ENCODE measurements around the gene MXD4.

The MXD4 gene

DNA sequence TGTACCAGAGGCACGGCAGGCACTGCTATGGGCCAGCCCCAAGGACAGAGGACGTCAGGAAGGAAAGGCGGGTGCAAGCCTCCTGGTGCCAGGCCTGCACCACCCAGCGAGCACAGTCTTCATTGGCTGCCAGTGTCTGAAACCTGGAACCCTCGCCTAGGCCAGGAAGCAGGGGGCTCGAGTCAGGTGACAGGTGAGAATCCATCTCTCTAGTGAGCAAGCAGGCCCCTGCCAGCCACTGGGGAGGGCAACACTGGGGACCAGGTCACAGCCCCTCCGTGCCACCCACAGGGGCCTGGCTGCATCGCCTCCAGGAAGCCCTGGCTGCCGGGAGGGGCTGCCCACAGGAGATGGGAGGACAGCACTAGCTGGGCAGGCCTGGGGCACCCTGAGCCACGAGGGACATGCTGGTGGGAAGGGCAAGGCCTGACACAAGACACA, 13.1 kb downstream of the MXD4 start:
- no peak for FAIRE-seq
- DNase-seq (ENCODE audit: insufficient read length, low spot score), result peak; percentile 18
- TF ChIP-seq POLR2AphosphoS5 (IDR thresholded peaks at IDR 0.05; ENCODE audit: low read depth, low read length) (no peak), SPI1 (IDR thresholded peaks at IDR 0.05; ENCODE audit: low read depth, low read length) (no peak), POLR2A (IDR thresholded peaks at IDR 0.05; ENCODE audit: low read depth, low read length) (no peak), POU2F2 (IDR thresholded peaks at IDR 0.05; ENCODE audit: low read depth, low read length) (no peak), PAX5 (IDR thresholded peaks at IDR 0.05; ENCODE audit: insufficient read depth, low read length, severe bottlenecking) (no peak), TAF1 (IDR thresholded peaks at IDR 0.05; ENCODE audit: low read depth, low read length) (no peak)

DNA sequence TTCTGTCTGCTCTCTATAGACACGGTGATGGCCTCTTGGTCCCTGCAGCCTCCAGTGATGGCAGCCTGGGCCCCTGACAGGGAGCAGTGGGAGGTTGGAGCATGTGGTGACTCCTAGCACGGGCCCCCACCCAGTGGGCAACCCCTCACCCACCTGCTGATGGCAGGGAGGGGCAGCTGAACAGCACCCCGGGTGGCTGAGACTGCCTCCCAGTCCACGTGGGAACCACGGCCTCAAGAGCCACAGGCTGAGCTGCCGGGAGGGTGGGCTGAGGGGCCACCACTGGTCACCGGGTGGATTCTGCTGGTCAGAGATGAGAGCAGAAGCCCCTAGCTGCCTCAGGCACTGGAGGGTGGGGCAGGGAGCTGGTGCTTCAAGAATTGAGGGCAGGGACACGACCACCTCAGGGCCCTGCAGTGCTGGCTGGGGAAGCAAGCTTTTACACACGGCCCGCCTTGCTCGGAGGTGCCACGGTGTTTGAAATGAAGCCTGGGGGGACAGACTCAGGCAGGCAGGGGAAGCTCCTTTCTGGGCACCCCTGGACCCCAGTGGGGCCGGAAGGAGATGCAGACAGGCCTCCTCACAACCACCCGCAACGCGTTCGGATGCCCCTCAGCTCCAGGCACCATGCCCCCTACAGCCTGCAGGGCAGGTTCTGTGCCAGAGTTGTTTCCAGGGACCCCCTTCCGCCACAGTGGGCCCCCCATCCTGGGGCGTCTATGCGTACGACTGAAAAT, 13.7 kb downstream of the MXD4 start:
- peak; percentile 11 for DNase-seq (ENCODE audit: insufficient read length, low spot score)
- TF ChIP-seq POU2F2 (IDR thresholded peaks at IDR 0.05; ENCODE audit: low read depth, low read length) (no peak), POLR2A (IDR thresholded peaks at IDR 0.05; ENCODE audit: low read depth, low read length) (0 out of 2 replicates have a peak, but pooled peaks have one; percentile 26)
- no peak for FAIRE-seq

DNA sequence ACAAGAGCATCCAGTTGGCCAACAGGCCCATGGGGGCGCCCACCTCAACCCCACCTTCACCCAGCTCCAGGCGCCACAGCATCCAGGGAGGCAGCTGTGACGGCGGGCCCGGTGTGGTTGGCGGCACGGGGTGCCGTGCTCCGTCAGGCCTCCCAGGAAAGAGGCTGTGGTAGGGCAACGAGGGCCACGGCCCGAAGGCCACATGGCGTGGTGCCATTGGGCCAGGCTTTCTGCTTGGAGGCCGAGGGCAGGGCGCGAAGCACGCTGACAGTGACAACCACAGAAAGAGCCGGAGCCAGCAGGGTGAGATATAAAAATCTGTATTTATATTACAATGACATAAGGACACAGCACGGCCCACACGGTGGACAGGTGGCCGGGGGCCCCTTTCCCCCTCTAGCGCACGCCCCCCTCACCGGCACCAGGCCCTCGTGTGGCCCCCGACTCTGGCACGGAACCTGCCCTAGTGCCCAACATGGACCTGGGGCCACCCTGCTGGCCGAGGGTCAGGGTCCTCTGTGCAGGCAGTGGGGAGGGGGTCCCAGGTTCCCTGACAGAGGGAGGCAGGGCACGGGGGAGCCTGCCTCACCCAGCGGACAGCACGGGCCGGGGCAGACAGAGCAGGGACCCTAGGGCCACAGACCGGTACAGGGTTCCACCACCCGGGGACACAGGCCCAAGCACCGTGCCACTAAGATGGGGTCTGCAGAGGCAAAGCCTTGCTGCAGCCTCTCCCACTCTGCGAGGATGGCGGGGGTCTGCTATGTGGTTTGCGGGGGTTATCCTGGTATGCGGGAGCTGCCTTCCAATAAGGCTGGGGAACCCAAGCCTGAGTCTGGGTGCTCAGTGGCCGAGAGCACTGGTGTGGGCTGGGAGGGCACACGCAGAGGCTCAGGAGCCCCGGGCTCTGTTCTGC, 14.5 kb downstream of the MXD4 start:
- FAIRE-seq (no peak), DNase-seq (ENCODE audit: insufficient read length, low spot score) (peak; percentile 8)
- TF ChIP-seq POLR2AphosphoS5 (IDR thresholded peaks at IDR 0.05; ENCODE audit: low read depth, low read length), result no peak
- no peak for TF ChIP-seq TAF1 (IDR thresholded peaks at IDR 0.05; ENCODE audit: low read depth, low read length)
- no peak for TF ChIP-seq PAX5 (IDR thresholded peaks at IDR 0.05; ENCODE audit: insufficient read depth, low read length, severe bottlenecking)
- no peak for TF ChIP-seq POLR2A (IDR thresholded peaks at IDR 0.05; ENCODE audit: low read depth, low read length)
- TF ChIP-seq SPI1 (IDR thresholded peaks at IDR 0.05; ENCODE audit: low read depth, low read length), result no peak
- no peak for TF ChIP-seq POU2F2 (IDR thresholded peaks at IDR 0.05; ENCODE audit: low read depth, low read length)

DNA sequence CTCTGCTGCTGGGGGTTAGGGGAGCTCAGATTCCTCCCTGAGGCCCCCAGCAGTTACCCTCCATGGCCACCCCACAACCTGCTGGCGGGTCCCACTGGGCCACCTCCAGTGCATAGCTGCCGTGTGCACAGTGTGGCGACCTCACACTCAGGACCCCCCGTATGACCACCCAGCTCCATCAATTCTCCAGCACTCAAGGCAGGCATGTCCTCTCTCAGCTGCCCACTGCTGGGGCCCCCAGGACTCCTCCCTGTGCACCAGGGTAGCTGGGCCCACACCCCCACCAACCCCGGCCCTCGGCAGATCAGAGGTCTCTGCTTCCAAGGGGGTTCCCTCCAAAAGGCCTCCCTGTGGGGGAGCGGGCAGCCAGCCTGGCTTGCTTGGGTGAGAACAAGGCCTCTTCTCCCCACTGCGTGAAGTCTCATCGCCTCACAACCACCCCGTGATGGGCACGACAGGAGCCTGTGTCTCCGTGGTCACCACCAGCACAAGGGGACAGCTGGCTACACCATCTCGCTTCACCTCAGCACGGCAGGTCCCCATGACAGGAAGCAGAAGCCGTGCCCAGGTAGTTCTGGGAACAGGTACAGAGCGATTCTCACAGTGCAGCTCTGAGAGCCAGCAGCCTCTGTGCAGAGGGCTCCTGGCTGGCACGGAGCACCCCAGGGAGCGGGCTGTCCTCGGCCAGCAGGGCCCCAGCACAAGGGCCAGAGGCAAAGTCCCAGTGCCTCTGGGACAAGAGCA, 15.4 kb downstream of the MXD4 start:
- TF ChIP-seq POLR2AphosphoS5 (IDR thresholded peaks at IDR 0.05; ENCODE audit: low read depth, low read length) (no peak), POLR2A (IDR thresholded peaks at IDR 0.05; ENCODE audit: low read depth, low read length) (no peak)
- FAIRE-seq, result no peak
- no peak for DNase-seq (ENCODE audit: insufficient read length, low spot score)

DNA sequence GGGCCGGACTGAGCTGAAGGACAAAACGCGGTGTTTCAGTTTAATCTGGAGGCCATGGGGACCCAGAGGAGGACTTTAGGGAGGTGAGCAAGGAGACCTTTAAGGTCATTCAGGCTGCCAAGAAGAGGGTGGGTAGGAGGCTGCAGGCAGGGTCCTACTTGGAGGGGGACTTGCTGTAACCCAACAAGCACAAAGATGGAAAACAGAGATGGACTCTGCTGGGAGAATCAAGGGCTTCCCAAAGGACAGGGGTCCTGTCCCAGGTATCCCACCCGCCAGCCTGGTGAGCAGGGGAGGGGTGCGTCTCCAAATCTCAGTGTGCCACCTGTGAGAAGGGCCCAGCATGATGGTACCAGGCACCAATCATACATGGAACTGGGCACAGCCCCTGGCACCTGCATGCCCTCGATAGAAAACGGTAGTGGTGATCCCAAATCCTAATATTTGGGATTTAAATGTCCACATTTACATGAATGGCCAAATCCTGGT, 16.1 kb downstream of the MXD4 start:
- FAIRE-seq, result no peak
- TF ChIP-seq POLR2A (IDR thresholded peaks at IDR 0.05; ENCODE audit: low read depth, low read length) (no peak), POU2F2 (IDR thresholded peaks at IDR 0.05; ENCODE audit: low read depth, low read length) (no peak), SPI1 (IDR thresholded peaks at IDR 0.05; ENCODE audit: low read depth, low read length) (no peak), TAF1 (IDR thresholded peaks at IDR 0.05; ENCODE audit: low read depth, low read length) (no peak), POLR2AphosphoS5 (IDR thresholded peaks at IDR 0.05; ENCODE audit: low read depth, low read length) (no peak), PAX5 (IDR thresholded peaks at IDR 0.05; ENCODE audit: insufficient read depth, low read length, severe bottlenecking) (no peak)

DNA sequence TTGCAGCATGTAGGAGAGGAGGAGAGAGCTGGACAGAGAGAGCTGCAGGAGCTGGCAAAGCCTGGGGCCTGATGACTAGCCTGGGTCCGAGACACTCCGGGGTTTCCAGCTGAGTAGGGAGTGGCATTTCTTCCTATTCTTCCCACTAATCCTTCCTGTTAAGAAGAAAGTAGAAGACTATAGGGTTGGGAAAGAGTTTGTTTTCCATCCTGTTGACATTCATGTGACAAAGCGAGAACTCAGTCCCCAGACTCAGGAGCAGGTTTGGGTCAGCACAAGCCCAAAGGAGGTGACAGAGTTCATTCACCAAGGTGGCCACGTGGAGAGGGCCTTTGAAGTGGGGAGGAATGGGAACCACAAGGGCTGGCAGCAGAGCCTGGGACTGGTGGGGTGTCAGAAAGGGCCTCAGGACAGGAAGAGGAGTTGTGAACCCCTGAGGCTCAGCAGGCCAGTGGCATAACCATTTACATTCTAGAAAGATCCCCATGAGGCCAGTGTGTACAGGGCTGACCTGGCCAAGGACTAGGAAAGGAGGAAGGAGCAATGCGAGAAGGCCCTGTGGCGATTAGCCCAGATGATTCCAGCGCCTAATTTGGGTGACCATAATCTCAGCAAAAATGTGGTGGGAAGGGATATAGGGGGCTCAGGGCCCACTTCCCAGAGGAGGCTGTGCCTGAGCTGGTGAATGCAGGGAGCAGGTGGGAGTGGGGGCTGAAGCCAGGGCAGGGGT, 16.7 kb downstream of the MXD4 start:
- FAIRE-seq (no peak), DNase-seq (ENCODE audit: insufficient read length, low spot score) (no peak)
- TF ChIP-seq SPI1 (IDR thresholded peaks at IDR 0.05; ENCODE audit: low read depth, low read length), result no peak
- no peak for TF ChIP-seq PAX5 (IDR thresholded peaks at IDR 0.05; ENCODE audit: insufficient read depth, low read length, severe bottlenecking)
- no peak for TF ChIP-seq POLR2A (IDR thresholded peaks at IDR 0.05; ENCODE audit: low read depth, low read length)
- no peak for TF ChIP-seq POLR2AphosphoS5 (IDR thresholded peaks at IDR 0.05; ENCODE audit: low read depth, low read length)
- no peak for TF ChIP-seq TAF1 (IDR thresholded peaks at IDR 0.05; ENCODE audit: low read depth, low read length)
- TF ChIP-seq POU2F2 (IDR thresholded peaks at IDR 0.05; ENCODE audit: low read depth, low read length), result no peak

More for the DNA sequence above, 16.1 kb downstream of the MXD4 start:
- DNase-seq (ENCODE audit: insufficient read length, low spot score), result no peak

DNA sequence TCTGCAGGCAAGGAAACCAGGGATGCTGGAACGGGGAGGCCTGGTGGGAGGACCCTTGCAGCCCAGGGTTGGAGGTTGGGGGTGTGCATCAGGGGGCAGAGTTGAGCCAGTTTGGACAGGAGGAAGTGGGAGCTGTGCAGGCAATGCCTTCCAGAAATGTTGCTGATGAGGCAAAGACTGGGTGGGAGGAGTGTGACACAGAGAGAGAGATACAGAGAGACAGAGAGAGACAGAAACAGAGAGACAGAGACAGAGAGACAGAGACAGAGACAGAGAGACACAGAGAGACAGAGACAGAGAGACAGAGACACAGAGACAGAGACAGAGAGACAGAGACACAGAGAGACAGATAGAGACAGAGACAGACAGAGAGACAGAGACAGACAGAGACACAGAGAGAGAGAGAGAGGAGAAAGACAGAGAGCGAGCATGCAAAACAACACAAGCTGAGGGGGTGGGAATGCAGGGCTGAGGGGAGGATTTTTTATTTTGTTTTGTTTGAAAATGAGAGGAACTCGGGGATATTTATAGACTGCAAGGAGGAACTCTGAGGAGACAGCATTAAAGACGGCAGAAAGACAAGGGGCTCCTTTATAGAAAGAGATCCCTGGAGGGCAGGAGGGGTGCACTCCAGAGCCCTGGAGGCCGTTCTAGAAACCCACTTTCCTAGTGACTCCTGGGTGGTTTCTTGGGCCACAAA, 18.1 kb downstream of the MXD4 start:
- FAIRE-seq (no peak), DNase-seq (ENCODE audit: insufficient read length, low spot score) (no peak)
- TF ChIP-seq PAX5 (IDR thresholded peaks at IDR 0.05; ENCODE audit: insufficient read depth, low read length, severe bottlenecking), result no peak
- TF ChIP-seq POLR2A (IDR thresholded peaks at IDR 0.05; ENCODE audit: low read depth, low read length), result no peak
- no peak for TF ChIP-seq POLR2AphosphoS5 (IDR thresholded peaks at IDR 0.05; ENCODE audit: low read depth, low read length)
- no peak for TF ChIP-seq TAF1 (IDR thresholded peaks at IDR 0.05; ENCODE audit: low read depth, low read length)
- TF ChIP-seq POU2F2 (IDR thresholded peaks at IDR 0.05; ENCODE audit: low read depth, low read length), result no peak
- peak; percentile 68 for TF ChIP-seq SPI1 (IDR thresholded peaks at IDR 0.05; ENCODE audit: low read depth, low read length)
